Astrocyte of the cerebellum (primary cell): ENCODE results near the gene CALCOCO1.

Source experiments
- DNase-seq: peaks from one replicate; pipeline ENCODE4 v3.0.0-alpha.2; 2011; ENCODE audit warnings: low read depth
- H3K4me3 ChIP-seq: 2 replicates; pipeline ENCODE4 v1.5.1; 2011; ENCODE audit warnings: mild to moderate bottlenecking, low read depth, low read length, moderate library complexity
- CTCF ChIP-seq: IDR thresholded peaks from 2 replicates; pipeline ENCODE4 v1.5.1; 2012; ENCODE audit warnings: low read length, low read depth, moderate library complexity, mild to moderate bottlenecking; ENCODE audit errors: missing control alignments
- in situ Hi-C: cut with HindIII; loops from 2 replicates; pipeline ENCODE4 v1.10.0; 2017; ENCODE audit warnings: low sequenced_read_pairs

Gene CALCOCO1

DNA sequence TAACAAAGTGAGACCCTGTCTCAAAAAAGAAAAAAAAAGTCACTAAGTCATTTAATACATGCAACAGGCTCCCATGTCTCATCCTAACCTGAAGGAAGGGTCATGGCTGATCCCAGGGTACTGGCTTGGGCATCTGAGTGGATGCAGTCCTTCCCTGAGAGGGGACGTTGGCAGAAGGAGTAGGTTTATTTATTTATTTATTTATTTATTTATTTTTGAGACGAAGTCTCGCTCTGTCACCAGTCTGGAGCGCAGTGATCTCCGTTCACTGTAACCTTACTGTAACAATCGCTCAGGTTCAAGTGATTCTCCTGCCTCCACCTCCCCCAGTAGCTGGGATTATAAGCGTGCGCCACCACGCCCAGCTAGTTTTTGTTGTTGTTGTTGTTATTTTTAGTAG lies 7.2 kb upstream of the CALCOCO1 start:
- no peak for DNase-seq
- no peak for TF ChIP-seq CTCF
- no peak overlapping the region for H3K4me3 ChIP-seq
- in situ Hi-C loops, result no loop called here

GRCh38 chr12:53733807-53734200 lies 6.6 kb upstream of the CALCOCO1 start:
- H3K4me3 ChIP-seq, result no peak overlapping the region
- in situ Hi-C loops, result no loop called here
- no peak for TF ChIP-seq CTCF
- DNase-seq, result no peak

- peak; percentile 31 for DNase-seq
- TF ChIP-seq CTCF, result no peak
- in situ Hi-C loops, result no loop called here
- H3K4me3 ChIP-seq, result no peak overlapping the region
Measured at GRCh38 chr12:53733051-53733806, 6.0 kb upstream of the CALCOCO1 start.

DNA sequence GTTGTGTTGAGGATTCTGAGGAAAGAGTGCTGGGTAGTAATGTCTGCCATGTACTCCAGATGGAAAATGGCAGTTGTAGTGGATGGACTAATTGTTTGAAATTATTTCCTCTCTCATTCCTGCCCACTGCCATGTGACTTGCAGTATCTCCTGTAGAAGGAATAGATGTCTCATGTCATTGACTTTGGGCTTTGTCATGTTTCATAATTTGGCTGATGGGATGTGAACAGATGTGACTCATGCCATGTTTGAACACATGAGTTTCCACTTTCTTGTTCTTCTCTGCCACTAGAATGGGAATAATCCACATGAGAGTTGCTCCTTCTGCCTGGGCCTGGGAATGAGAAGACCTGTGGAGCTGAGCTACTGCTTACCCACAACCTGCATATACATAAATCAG lies 2.4 kb upstream of the CALCOCO1 start:
- in situ Hi-C loops, result no loop called here
- no peak for TF ChIP-seq CTCF
- H3K4me3 ChIP-seq, result no peak overlapping the region
- no peak for DNase-seq

DNA sequence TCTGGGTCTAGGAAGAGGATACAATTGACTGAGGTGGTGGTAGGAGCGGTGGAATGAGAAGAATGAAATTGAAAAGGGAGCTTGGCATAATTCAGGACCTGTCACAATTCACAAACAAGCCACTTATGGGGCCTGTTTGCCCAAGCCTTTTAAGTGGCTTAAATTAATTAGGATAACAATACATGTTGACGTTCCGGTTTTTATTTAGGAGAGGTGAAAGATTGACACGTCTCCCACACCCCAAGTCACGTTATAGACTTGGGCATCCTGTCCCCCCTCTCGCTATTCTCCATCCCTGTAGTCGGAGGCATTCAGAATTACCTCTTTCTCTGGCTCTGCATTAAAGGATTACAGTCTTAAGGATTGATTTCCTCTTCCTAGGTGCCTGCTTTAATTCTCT lies 954 bp upstream of the CALCOCO1 start:
- peak overlapping the region; percentile 92 for H3K4me3 ChIP-seq
- DNase-seq, result no peak
- TF ChIP-seq CTCF, result no peak
- in situ Hi-C loops, result no loop called here

DNA sequence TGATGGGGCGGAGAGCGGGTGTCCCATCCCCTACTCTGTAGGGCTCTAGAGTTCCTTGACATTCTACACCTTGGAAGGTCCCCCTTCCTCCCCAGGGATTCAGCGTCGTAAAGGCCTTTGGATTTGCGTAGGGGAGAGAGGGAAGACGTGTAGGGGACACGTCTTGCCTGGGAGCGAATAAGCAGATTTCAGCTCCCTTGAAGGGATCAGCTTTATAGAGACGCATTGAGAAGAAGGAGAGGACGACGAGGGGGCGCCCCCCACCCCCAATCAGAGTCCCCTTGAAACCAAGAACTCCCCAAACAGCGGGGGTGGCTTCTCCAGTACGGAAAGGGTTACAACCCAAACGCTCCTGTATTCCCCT lies 324 bp downstream of the CALCOCO1 start:
- in situ Hi-C loops, result no loop called here
- H3K4me3 ChIP-seq, result peak overlapping the region; percentile 92
- no peak for TF ChIP-seq CTCF
- no peak for DNase-seq
